OCI-LY3 (cell line): Measurements from ENCODE around the gene ASB1.

Experiments used
- H2AFZ ChIP-seq: fragments of 200-600, 300-600 bp; shearing (Covaris generic); 2 replicates; pipeline ENCODE4 v1.6.0; 2014; ENCODE audit warnings: antibody characterized with exemption, low read depth, low read length
- H3K27ac ChIP-seq: fragments of 200-600, 300-600 bp; sonication (generic); 2 replicates; pipeline ENCODE4 v1.5.1; 2014; ENCODE audit warnings: mild to moderate bottlenecking, low read length, moderate library complexity, mixed read lengths
- H3K27me3 ChIP-seq: fragments of 200-600, 300-600 bp; sonication (generic); 2 replicates; pipeline ENCODE4 v1.6.1; 2014; ENCODE audit warnings: low read depth, low read length, mixed read lengths
- H3K36me3 ChIP-seq: fragments of 200-600, 300-600 bp; sonication (generic); replicated peaks from 2 replicates; pipeline ENCODE3; 2014; ENCODE audit warnings: low read depth, low read length, mixed read lengths
- H3K4me1 ChIP-seq: fragments of 300-600, 200-600 bp; sonication (generic); 2 replicates; pipeline ENCODE4 v1.6.1; 2014; ENCODE audit warnings: low read length, mixed read lengths
- H3K4me2 ChIP-seq: fragments of 200-600, 300-600 bp; sonication (generic); 2 replicates; pipeline ENCODE4 v1.6.1; 2014; ENCODE audit warnings: low read length, mixed read lengths
- H3K4me3 ChIP-seq: fragments of 300-600, 200-600 bp; sonication (generic); 2 replicates; pipeline ENCODE4 v1.5.1; 2014; ENCODE audit warnings: antibody characterized with exemption, mild to moderate bottlenecking, low read length, moderate library complexity
- H3K79me2 ChIP-seq: fragments of 300-600, 200-600 bp; shearing (Covaris generic); 2 replicates; pipeline ENCODE4 v1.6.1; 2014; ENCODE audit warnings: mild to moderate bottlenecking, low read length, mixed read lengths
- H3K9ac ChIP-seq: fragments of 300-600, 200-600 bp; shearing (Covaris generic); 2 replicates; pipeline ENCODE4 v1.6.0; 2014; ENCODE audit warnings: mild to moderate bottlenecking, low read length, moderate library complexity
- H3K9me3 ChIP-seq: fragments of 200-600, 300-600 bp; shearing (Covaris generic); 2 replicates; pipeline ENCODE4 v1.6.1; 2014; ENCODE audit warnings: low read length, mixed read lengths; ENCODE audit not compliant: insufficient read depth
- H4K20me1 ChIP-seq: fragments of 200-600, 300-600 bp; sonication (generic); 2 replicates; pipeline ENCODE4 v1.6.1; 2016; ENCODE audit warnings: low read length, mixed read lengths; ENCODE audit not compliant: insufficient read depth
- CTCF ChIP-seq: fragments of 200-600, 300-600 bp; sonication (generic); IDR thresholded peaks from 2 replicates; pipeline ENCODE4 v1.5.1; 2014; ENCODE audit warnings: antibody characterized with exemption, low read length, low read depth
- EZH2phosphoT487 ChIP-seq: fragments of 200-600 bp; shearing (Covaris generic); IDR thresholded peaks from 2 replicates; pipeline ENCODE4 v1.6.1; 2018; ENCODE audit warnings: antibody characterized with exemption, mixed run types, low read depth

The ASB1 gene, protein sequence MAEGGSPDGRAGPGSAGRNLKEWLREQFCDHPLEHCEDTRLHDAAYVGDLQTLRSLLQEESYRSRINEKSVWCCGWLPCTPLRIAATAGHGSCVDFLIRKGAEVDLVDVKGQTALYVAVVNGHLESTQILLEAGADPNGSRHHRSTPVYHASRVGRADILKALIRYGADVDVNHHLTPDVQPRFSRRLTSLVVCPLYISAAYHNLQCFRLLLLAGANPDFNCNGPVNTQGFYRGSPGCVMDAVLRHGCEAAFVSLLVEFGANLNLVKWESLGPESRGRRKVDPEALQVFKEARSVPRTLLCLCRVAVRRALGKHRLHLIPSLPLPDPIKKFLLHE

GRCh38 chr2:238426568-238427434 lies at the start of gene ASB1:
ASB1 (plus strand) TSS chr2:238426927; CDS start chr2:238427071, 144 bp downstream.
- Histone ChIP-seq H2AFZ (peak within 1 kb of the TSS; percentile 70), H3K4me3 (peak within 1 kb of the TSS; percentile 97), H4K20me1 (no peaks in the 10 kb centered on the region; the same call in 1 of the 2 replicates), H3K9ac (peak within 1 kb of the TSS; percentile 92), H3K27ac (peak within 1 kb of the TSS; percentile 76), H3K36me3 (peaks cover 8% of the 10 kb centered on the region), H3K79me2 (peaks cover 48% of the 10 kb centered on the region), H3K4me1 (peaks cover 9% of the 10 kb centered on the region; the same call in 1 of the 2 replicates), H3K27me3 (no peaks in the 10 kb centered on the region), H3K9me3 (no peaks in the 10 kb centered on the region), H3K4me2 (peak within 1 kb of the TSS; percentile 98)
- TF ChIP-seq CTCF (no peak), EZH2phosphoT487 (no peak)

DNA sequence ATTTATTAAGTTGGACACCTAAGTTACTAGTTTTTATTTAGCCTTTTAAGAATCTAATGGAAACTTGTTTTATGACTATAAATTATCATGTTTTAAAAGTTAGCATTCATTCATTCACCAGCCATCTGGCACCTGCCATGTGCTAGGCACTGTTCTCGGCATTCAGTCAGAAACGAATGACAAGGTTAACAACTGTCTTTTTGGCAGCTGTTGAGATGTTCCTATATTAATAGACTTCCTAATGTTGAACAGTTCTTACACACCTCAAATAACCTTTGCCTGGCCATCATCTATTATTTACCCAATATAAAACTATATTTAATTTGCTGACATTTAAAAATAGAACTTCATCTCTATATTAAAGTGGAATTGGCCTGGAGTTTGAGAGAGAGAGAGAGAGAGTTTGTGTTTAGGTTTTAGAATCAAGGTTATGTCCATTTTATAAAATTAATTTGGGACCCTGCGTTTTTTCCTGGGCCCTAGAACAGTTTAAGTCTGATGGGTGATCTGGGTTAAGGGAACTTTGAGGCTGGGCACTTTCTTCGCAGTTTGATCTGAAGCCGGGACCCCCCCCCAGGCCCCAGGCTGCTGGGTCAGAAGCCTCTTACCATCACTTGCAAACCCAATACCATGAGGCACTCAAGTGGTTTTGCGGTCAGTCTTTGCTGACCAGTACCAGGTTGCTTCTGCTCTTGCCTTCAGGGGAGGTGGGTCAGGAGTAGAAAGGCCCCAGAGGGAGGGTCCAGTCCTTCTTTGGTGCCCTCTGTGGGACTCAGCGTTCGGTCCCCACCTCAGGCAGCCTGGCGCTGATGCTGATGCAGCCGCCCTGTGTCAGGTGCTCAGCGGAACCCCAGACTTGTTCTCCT lies 48.3 kb upstream of the ASB1 start:
- H3K36me3 ChIP-seq = no peaks in the 10 kb centered on the region
- H4K20me1 ChIP-seq = no peaks in the 10 kb centered on the region
- H3K79me2 ChIP-seq = no peaks in the 10 kb centered on the region
- no peaks in the 10 kb centered on the region for H3K4me1 ChIP-seq
- no peaks in the 10 kb centered on the region for H3K27me3 ChIP-seq
- no peaks in the 10 kb centered on the region for H3K9me3 ChIP-seq
- H3K4me3 ChIP-seq = no peak overlapping the region
- no peak overlapping the region for H3K27ac ChIP-seq
- H3K9ac ChIP-seq = no peak overlapping the region
- no peak overlapping the region for H2AFZ ChIP-seq
- TF ChIP-seq EZH2phosphoT487 (no peak), CTCF (no peak)
- no peak overlapping the region for H3K4me2 ChIP-seq

DNA sequence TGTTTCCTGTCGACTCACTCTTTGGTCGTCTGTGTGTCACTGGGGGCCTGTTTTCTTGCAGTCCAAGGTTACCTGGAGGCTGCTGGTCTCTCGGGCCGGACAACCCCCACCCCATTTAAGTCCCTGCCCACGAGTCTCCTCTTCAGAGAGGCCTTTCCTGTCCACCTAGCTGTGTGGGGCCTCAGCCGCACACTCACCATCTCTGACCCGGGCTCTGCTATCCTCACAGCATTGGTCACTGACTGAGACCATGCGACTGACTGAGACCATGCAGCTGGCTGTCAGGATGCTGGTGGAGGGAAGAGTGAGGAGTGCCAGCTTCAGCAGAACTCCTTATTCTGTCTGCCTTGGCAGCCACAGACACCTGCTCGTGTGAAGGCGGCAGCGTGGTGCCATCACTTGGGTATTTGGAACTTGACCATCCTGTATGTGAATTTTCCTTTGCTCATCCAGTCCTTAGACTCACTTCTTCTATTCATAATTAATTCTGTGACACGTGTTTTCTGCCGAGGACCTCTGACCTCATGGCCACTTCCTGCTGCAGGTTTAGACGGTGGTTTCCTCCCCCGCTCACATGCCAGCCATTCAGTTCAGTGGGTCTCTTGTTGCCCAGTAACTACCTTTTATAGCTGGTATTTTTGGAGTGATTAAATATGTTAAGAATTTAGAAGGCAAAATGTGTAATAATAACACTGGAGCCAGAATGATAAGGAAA lies 47.5 kb upstream of the ASB1 start:
- H3K9me3 ChIP-seq = no peaks in the 10 kb centered on the region
- H3K4me1 ChIP-seq = no peaks in the 10 kb centered on the region
- TF ChIP-seq EZH2phosphoT487 (no peak), CTCF (no peak)
- no peaks in the 10 kb centered on the region for H3K27me3 ChIP-seq
- H3K9ac ChIP-seq = no peak overlapping the region
- H3K27ac ChIP-seq = no peak overlapping the region
- no peak overlapping the region for H3K4me3 ChIP-seq
- H3K36me3 ChIP-seq = no peaks in the 10 kb centered on the region
- H3K79me2 ChIP-seq = no peaks in the 10 kb centered on the region
- no peak overlapping the region for H2AFZ ChIP-seq
- no peaks in the 10 kb centered on the region for H4K20me1 ChIP-seq
- no peak overlapping the region for H3K4me2 ChIP-seq
